Erythroblast (primary cell): ENCODE data around the gene BICC1.
"Not testable (repeated sequence)": the region's sequence is repeated elsewhere in the genome, so short reads cannot be mapped to it uniquely, and the experiment has no call there.

Experiments used
- DNase-seq, 2 experiments: peaks; one replicate each; lab custom pipeline; 2025; lab: John Stamatoyannopoulos, UW
- GATA1 ChIP-seq: IDR thresholded peaks from 2 replicates; pipeline ENCODE4 v1.6.1; 2011; ENCODE audit warnings: low read depth, mild to moderate bottlenecking, control low read depth, low read length, moderate library complexity
- POLR2A ChIP-seq: IDR thresholded peaks from 2 replicates; pipeline ENCODE4 v1.6.1; 2011; ENCODE audit warnings: mild to moderate bottlenecking, low read length

The BICC1 gene

DNA sequence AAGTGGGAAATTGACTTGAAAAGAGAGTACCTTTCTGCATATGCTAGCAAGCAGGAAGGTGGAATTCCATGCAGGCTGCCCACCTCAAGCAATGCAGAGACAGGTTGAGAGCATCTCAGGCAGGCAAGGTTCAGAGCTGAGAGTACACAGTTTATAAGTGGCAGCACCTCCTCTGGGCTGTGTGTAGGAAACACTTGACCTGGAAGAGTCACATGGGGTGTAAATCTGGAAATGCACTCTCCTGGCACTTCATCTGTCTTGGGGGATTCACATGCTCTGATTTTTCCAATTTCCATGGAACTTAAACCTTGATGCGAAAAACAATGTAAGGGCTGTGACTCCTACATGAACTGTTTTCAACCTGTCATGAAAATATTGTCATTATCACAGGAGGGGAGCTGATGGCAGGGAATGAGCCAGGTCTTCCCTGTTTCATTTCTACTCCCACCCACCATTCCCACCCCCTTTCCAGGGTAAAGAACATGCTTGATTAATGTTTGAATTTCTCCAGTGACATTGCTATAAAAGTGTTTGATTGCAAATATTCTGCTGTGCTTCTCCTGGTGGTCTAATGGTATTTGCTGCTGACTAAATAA, 328.3 kb downstream of the BICC1 start:
- DNase-seq = no peak
- no peak for TF ChIP-seq GATA1
- no peak for TF ChIP-seq POLR2A

DNA sequence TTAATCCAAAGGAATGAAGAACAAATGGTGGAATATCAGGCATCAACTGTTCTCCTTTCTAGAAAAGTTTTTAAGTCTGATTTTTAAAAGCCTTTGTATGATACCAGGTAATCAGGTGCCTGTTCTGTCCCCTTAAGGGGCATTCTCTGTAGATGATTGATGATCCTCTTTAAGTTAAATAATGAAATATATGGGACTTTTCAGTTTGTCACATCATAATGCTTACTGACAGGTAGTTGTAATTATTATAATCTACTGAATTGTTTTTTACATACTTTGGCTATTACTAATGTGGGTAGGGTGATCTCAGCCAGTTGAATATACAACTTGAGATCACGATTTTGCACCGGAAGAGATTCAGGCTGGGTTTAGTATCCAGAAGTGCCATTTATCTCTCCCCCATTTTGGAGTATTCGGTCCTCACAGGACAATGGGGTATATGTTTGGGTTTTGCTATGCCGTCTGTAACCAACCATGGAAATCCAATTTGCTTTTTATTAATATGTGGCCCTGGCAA, 330.2 kb downstream of the BICC1 start:
- DNase-seq = no peak
- no peak for TF ChIP-seq GATA1
- no peak for TF ChIP-seq POLR2A

DNA sequence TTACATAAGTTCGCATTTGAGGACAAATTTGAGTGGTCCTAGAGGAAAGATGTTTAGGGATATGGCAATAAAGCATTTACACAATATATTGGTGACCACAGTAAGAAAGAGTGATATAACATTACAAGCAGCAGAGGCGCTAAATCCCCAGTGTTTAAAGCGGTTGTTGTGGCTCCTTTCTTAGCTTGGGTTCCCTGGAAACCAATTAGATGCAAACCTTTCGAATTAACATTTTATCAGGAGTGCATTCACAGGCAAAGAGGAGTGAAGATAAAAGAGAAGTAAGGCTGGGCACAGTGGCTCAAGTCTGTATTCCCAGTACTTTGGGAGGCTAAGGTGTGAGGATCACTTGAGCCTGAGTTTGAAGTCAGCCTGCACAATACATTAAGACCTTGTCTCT, 331.1 kb downstream of the BICC1 start:
- no peak for DNase-seq

DNA sequence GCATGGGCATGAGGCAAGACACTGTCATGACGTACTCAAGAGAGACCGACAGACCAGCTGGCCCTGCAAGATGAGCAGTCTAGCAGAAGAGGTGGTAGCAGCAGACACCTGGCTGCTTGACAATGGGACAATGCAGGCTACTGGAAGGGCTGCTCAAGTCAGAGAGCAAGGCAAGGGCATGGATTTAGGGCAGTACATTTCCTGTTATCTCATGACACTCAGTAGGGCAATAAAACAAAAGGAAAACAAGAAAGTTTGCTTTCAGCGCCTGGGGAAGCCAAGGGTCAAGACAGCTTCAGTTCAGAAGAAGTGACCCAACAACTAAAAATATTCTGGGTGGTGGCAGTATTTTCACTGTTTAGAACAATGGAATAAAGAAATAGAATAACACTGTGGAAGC, 332.0 kb downstream of the BICC1 start:
- no peak for TF ChIP-seq POLR2A
- no peak for TF ChIP-seq GATA1
- DNase-seq = no peak

More for the DNA sequence above, 331.1 kb downstream of the BICC1 start:
- TF ChIP-seq POLR2A (no peak), GATA1 (no peak)

DNA sequence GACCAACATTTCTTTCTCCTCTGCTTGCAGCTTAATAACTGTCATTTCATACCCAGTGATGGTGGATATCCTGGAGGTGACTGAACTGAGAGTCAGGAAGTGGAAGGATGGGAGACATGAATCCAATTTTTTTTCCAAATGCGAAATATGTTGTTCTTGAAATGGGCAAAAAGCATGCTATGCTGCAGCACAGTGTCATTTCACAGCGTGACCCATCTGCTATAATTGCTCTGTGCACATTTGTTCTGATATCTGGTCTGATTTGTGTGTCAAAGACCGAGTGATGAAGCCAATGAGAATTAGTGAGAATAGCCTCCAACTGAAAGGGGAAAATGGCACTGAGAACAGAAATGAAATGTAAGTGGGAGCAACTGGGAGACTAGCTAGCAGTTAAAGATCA, 334.2 kb downstream of the BICC1 start:
- no peak for DNase-seq
- no peak for TF ChIP-seq POLR2A
- no peak for TF ChIP-seq GATA1

DNA sequence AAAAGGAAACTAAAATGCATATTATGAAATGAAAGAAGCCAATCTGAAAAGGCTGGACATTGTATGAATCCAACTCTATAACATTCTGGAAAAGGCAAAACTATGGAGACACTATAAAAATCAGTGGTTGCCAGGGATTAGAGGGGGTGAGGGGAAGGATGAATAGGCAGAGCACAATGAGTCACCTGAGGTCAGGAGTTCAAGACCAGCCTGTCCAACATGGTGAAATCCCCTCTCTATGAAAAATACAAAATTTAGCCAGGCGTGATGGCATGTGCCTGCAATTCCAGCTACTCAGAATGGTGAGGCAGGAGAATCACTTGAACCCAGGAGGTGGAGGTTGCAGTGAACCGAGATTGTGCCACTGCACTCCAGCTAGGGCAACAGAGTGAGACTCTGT, 338.9 kb downstream of the BICC1 start:
- no peak for TF ChIP-seq GATA1
- TF ChIP-seq POLR2A = no peak
- DNase-seq = no peak

DNA sequence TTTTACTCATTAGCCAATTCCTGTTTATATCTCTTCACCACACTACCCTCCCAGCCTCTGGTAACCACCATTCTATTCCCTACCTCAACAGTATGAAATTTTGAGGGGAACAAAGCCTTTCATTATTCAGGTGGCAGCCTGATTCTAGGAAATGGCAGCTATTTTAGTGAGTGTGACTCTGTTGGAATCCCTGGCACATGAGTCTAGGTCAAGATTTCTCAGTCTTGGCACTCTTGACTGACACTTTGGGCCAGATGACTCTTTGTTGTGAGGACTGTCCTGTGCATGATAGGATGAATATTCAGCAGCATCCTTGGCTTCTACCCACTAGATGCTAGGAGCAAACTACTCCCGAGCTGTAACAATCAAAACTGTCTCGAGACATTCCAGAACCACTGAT, 341.0 kb downstream of the BICC1 start:
- TF ChIP-seq POLR2A = no peak
- no peak for TF ChIP-seq GATA1
- DNase-seq = no peak

DNA sequence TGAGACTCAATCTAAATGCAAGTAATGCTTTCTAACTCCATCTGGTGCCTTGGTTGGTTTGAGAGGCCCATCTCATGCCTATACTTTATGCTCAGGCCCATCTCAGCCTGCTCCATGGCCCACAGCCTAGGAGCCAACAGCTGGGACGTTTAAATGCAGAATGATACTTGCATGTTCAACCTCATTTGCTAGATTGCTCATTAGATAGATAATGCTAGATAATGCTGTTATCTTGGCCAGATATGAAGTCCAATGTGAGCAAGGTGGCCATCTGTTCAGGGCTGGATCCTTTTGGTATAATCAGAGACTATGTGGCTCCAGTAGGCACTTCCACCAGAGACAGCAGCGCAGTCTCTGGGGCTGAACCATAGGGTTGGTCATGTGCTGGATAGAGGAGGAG, 342.1 kb downstream of the BICC1 start:
- TF ChIP-seq GATA1 = no peak
- no peak for TF ChIP-seq POLR2A
- no peak for DNase-seq

DNA sequence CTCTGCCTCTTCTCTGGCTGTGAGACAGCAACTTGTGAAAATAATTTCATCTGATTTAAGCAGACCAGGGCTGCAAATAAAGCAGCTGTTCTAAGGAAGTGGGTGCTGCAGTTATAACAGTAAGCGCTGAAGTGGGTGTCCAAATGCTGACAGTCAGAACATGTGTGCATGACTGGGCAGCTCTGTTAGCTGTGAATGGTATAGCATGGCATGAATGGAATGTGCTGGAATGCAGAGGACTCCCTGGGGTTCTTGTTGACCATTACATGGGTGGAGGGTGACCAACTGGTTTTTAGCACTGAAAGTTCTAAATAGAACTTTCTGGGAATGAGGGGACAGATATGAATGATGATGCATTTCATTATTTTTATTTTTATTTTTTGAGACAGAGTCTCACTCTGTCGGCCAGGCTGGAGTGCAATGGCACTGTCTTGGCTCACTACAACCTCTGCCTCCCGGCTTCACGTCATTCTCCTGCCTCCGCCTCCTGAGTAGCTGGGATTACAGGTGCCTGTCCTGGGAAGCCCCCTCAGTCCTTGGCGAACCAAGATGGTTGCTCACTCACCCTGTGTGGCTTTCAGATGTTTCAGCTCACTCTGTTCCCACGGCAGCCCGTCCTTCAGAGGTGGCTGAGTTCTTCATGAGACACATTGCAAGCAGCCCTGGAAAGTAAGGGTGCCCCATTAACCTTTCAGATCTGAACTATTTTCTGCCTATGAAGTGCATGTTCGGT, 344.0 kb downstream of the BICC1 start:
- no peak for TF ChIP-seq POLR2A
- TF ChIP-seq GATA1 = no peak
- DNase-seq = no peak

DNA sequence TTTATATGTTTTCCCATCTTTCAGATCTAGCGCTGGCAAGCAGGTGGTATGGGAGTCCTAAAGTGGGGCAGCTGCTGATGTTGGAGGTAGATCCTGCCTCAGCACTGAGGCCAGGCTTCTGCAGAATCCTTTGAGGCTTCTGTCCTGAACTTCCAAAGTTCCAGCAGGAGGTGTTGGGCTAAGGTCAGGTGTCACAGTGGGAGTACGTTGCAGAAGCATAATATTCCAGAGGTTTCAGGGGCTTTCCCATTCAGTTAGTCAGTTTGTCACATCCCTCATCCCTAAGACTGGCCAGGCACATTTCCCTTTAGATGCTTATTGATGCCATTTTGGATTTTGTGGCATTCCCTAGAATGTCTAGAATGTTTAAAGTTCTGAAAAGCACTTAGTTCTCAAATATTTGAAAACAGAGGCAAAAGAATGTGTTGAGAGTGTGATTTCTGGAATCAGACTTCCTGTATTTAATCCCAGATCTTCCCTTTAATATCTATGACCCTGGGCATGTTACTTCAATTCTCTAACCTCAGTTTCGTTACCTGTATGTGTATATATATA, 344.7 kb downstream of the BICC1 start:
- TF ChIP-seq POLR2A (no peak), GATA1 (no peak)
- DNase-seq = no peak

DNA sequence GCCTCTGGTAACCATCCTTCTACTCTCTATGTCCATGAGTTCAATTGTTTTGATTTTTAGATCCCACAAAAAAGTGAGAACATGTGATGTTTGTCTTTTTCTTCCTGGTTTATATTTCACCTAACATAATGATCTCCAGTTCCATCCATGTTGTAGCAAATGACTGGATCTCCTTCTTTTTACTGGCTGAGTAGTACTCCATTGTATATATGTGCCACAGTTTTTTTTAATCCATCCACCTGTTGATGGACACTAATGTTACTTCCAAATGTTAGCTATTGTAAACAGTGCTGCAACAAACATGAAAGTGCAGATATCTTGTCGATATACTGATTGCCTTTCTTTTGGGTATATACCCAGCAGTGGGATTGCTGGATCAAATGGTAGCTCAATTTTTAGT, 345.5 kb downstream of the BICC1 start:
- not testable (repeated sequence) for DNase-seq

DNA sequence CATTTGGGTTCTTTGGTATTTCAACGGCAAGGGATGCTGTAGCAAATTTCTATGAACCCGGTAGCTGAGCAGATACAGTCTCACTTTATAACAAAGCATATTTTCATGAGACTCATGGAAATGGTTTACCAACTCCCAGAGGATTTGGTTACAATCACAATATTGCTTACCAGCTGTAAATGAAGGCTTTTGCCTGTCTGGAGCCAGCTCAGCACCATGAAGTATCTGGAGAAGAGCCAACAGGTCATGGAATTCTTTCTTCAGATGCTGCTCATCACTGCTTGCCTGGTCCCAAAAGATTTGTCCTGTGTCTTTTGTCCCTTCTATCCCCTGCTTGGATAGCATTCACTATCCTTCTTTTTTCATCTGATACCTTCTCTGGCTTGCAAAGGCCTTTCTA, 346.9 kb downstream of the BICC1 start:
- DNase-seq = no peak

DNA sequence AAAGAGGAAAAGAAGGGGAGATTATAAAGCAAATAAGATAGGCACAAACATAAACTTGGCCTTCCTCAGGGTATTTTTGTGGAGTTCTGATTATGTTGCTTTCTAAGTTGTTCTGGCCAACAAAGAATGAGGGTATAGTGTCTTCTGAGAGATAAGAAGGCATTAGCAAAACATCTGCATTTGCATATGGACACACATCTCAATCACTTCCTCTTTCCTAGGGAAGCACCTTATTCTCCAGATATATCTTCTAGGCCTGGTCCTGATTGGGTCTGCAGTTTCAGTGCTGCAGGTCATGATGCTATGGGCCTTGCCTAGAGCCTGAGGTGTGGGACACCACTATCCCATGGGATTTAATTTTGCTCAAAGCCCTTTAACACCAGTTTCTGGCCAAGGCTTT, 355.0 kb downstream of the BICC1 start:
- DNase-seq = no peak
- TF ChIP-seq GATA1 = no peak
- TF ChIP-seq POLR2A = no peak

More for the DNA sequence above, 346.9 kb downstream of the BICC1 start:
- TF ChIP-seq POLR2A = no peak
- TF ChIP-seq GATA1 = no peak

DNA sequence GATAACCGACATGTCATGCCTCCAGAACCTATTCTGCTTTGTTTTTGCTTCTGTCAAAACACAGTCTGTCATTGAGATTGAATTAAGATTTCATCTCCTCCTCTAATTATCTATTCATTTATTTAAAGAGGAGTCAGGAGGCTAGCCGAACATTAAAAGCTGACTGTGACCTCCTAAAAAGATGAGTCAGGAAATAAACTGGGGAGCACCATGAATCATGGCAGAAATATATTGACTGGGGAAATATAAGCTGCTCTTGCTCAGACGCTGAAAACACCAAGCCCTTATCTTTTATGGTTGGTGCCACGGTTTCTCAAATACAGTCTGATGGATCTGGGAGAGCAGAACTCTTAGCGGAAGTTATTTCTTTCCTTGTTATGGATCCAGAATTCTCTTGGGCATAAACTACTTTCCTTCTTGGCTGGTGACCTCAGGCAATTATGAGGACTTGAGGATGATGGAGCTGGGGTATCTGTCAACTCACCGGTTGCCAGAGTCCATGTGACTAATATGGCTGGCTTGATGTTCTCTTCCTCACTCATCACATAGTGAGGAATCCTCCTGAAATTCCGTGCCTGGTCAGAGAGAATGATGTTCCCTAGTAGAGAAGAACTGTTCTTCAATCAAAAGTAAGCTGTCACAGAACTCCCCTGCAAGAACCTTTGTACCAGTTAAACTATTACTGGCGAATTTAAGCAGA, 356.2 kb downstream of the BICC1 start:
- DNase-seq = no peak

DNA sequence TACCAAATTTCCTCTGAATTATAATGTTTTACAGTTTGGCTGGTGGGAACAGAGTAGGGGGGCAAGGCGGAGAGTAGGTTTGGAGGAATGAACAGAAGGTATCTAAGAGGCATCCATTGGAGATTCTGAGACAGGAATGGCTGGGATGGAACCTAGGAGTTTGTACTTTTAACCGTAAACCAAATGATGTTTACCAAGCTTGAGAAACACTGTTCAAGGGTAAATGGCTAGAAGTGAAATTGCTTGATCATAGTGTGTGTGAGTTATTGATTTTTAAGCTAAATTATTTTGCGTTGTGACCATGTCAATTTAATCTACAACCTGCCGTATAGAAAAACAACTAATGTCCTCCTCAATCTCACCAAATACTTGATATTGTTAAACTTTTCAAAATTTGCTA, 357.4 kb downstream of the BICC1 start:
- DNase-seq = no peak
- TF ChIP-seq POLR2A (no peak), GATA1 (no peak)

More for the DNA sequence above, 356.2 kb downstream of the BICC1 start:
- TF ChIP-seq GATA1 (no peak), POLR2A (no peak)
